D721Med (cell line): Measurements from ENCODE around the gene S100A5.

Experiments
- DNase-seq: peaks from one replicate; pipeline ENCODE4 v3.0.0; 2011; ENCODE audit warnings: low spot score; ENCODE audit not compliant: insufficient read length
- FAIRE-seq: peaks from 2 replicates; lab custom pipeline; 2011; peaks lifted over from hg19 to GRCh38; lab: Jason Lieb, UNC
- CTCF ChIP-seq: IDR thresholded peaks from 2 replicates; pipeline ENCODE4 v1.5.1; 2012; ENCODE audit warnings: mild to moderate bottlenecking, control low read depth; ENCODE audit not compliant: insufficient read depth; ENCODE audit errors: missing control alignments

The S100A5 gene

GRCh38 chr1:153571706-153572105 is 31.0 kb upstream of the S100A5 start:
- FAIRE-seq (no peak), DNase-seq (no peak)
- no peak for TF ChIP-seq CTCF

GRCh38 chr1:153570874-153571273 is 30.1 kb upstream of the S100A5 start:
- FAIRE-seq (no peak), DNase-seq (no peak)
- no peak for TF ChIP-seq CTCF

DNA sequence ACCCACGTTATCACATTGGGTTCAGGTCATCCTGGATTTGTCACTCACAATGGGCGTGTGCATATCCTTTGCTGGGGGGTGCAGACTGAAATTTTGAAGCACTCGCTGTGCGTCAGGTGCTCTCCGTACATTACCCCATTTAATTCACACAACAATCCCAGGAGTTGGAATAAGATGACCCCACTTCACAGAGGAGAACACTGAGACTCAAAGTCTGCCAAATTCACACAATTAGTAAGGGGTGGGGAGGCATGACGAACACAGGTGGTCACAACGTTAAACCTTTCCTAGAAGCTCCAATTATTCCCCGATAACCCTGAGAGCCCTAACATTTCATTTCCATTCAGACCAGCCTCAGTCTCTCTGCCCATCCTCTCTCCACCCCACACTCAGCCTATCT is 28.7 kb upstream of the S100A5 start:
- FAIRE-seq (no peak), DNase-seq (no peak)
- no peak for TF ChIP-seq CTCF

DNA sequence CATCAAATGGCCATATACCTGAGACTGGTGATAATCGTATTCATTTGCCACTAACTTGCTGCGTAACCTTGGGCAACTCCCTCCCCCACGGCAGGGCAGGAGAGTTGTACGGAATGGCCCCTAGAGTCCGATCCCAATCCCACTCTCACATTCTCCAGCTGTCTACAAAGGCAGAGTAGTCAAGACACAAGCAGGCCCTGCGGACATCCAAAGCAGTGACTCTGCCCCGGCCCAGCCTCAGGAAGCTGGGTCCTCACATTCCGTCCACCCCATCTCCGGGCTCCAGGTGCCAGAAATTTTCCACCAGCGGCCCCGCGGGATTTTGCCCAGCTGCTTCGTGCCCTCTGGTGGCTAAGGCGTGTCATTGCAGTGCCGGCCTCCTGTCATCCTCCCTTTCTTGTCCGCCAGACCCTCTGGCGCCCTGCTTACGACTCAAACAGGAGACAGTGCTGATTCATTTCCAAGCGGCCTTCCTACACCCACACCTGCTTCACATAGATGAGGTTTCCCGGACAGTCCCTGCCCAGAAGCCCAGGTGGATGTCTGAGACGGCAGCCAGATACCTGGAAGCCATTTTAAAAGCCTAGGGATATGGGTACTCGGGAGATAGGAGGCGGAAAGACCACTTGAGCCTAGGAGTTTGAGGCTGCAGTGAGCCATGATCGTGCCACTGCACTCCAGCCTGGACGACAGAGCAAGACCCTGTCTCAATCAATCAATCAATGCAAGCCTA is 27.8 kb upstream of the S100A5 start:
- FAIRE-seq (no peak), DNase-seq (peak; percentile 90)
- TF ChIP-seq CTCF = peak; percentile 97

DNA sequence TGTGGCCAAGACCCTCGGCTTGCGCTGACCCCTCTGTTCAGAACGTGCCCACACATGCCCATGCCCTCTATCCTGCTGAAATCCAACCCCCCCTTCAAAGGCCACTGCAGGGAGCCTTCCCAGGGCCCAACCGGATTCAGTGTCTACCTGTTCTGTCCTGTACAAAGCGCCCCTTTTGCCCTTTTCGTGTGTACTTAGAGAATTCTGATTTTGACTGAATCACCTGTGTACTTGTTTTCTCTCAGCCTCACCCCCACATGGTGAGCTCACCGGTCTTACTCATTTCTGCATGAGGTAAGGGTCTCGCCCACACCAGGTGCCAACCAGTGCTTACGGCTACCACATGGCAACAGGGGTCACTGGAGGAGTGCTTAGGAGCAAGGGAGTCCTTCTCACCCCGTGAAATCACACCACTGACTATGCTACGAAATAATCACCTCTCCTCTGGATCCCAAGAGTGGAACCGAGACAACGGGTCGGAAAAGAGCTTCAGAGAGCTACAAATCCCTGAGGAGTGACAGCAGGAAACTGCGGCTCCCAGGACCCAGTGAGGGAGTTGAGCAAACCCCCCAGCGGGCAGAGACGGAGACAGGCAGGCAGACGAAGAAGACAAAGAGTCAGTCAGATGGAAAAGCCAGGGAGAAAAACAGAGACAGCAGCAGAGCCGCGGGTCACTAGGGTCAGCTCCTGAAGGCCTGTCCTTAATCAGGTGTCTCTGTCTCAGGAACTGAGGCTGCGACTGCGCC is 27.1 kb upstream of the S100A5 start:
- no peak for DNase-seq
- no peak for FAIRE-seq
- TF ChIP-seq CTCF = no peak

- FAIRE-seq (no peak), DNase-seq (no peak)
- no peak for TF ChIP-seq CTCF
Observed at GRCh38 chr1:153566414-153567371, 26.0 kb upstream of the S100A5 start.
